ENCODE results near the gene PDE9A.
"Not testable (repeated sequence)": the region's sequence is repeated elsewhere in the genome, so short reads cannot be mapped to it uniquely, and the experiment has no call there.

PDE9A gene

DNA sequence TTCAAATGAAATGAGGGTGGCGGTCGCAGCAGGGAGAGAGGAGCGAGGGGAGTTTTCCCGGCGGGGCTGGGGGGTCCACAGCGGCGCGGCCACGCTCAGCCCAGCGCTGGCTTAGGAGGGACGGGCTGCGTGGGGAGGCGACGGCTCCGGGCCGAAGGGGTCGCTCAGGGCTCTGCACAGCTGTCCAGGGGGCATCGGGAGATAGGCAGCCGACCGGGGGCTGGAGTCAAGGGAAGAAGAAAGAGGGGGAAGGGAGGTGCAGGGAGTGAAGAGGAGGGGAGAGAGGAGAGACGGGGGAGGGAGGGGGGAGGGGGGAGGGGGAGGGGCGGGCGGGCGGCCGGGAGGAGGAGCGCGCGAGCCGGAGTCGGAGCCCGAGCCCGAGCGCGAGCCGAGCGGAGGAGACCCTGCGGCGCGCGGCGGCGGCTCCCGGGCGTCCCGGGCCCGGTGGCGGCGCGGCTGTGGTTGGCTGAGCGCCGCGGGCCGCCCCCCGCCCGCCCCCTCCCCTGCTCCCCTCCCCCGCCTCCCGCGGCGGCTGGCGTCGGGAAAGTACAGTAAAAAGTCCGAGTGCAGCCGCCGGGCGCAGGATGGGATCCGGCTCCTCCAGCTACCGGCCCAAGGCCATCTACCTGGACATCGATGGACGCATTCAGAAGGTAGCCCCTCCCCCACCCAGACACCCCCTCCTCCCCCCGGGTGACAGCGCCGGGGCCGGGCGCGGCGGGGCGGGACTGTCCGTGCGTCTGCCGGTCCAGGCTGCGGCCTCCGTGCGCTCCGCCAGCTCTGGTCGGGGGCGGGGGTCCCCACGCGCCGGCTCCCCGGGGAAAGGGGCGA, at the start of gene PDE9A:
TSS of gene PDE9A (plus strand) at position 391 of the 831 bp plus-strand sequence. CDS start at position 585, 194 bp downstream.
- peak; percentile 65 for DNase-seq (ENCODE audit: low spot score)

- no peak for DNase-seq (ENCODE audit: low spot score)
These were observed 46.3 kb upstream of the PDE9A start for GRCh38 chr21:42607102-42607501.

DNA sequence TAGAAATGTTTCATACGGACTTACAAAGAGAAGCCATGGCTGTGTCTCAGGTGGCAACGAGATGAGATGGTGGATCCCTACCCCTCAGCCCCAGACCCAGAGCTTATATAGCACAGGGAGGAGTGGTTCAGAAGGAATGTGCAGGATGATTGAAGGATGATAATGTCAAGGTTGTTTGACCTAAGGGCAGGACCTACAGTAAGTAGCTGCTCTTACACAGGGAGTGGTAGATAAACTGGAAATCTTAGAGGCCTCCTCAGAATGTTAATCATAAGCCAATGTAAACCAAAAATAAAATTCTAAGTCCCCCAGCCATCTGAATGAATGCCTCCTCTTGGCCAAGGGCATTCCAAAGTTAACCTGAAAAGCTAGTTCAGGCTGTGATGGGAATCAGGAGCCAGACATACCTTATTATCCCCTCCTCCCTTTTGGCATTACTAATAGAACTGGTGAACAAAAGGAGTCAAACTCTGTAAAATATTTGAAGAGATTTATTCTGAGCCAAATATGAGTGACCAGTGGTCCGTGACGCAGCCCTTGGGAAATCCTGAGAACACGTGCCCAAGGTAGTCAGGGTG, 45.8 kb upstream of the PDE9A start:
- no peak for DNase-seq (ENCODE audit: low spot score)

DNA sequence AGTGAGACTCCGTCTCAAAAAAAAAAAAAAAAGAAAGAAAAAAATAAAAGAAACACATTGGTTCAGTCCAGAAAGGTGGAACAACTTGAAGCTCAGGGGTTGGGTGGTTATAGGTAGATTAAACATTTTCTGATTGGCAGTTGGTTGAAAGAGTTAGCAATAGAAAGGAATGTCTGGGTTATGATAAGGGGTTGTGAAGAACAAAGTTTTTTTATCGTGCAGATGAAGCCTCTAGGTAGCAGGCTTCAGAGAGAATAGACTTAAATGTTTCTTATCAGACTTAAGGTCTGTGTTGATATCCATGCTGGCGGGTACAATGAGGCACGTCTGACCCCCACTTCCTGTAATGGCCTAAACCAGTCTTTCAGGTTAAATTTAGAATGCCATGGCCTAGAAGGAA, 45.0 kb upstream of the PDE9A start:
- no peak for DNase-seq (ENCODE audit: low spot score)

DNA sequence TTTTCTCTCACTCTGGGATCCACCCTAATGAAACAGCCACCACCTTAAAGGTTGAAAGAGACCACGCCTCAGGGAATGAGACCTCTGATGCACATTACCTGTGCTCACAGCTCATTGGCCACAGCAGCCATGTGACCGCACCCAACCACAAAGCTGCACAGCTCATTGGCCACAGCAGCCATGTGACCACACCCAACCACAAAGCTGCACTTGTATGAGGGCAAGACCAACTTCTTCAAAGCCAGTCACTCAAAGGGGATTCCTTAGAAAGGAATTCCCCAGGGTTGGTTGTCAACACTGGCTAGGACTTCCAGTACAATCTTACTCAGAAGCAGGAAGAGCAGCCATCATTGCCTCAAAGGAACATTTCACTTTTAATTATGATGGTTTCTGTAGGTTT, 43.6 kb upstream of the PDE9A start:
- DNase-seq (ENCODE audit: low spot score), result no peak

DNA sequence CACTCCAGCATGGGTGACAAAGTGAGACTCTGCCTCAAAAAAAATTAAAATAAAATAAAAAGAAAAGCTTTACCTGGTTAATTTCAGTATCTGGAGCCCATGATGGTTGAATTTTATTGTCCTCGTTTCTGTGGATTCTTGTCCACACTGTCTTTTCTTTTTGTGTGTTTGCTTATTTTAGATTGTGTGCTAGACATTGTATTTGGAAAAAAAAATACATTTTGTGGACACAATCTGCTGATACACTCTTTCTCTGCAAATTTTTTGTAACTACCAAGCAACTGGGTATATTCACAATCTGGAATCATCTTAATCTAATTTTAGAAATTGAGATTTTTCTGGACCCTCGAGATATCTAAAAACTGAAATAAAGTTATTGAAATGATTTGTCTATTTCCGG, 41.6 kb upstream of the PDE9A start:
- no peak for DNase-seq (ENCODE audit: low spot score)

- DNase-seq (ENCODE audit: low spot score), result no peak
These were observed 41.0 kb upstream of the PDE9A start for GRCh38 chr21:42612390-42612789.

GRCh38 chr21:42613756-42614155, 39.7 kb upstream of the PDE9A start:
- DNase-seq (ENCODE audit: low spot score), result no peak

DNA sequence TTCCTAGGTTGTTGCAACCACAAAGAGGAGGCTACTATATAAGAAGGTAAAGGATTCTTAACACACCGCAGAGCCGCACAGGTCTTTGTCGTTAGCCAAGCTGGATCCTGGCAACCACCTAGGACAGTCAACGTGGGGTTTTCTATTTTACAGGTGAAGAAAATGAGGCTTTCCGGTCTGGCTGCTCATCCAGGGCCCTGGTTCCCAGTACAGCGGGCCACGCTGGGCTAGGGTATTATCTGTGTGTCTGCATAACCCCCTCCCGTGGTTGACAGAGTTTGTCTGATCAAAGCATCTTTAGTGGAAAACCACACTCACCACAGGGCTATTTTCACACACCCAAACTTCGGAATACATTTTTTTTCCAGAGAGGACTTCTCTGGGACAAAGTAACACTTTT, 39.0 kb upstream of the PDE9A start:
- DNase-seq (ENCODE audit: low spot score), result no peak

DNA sequence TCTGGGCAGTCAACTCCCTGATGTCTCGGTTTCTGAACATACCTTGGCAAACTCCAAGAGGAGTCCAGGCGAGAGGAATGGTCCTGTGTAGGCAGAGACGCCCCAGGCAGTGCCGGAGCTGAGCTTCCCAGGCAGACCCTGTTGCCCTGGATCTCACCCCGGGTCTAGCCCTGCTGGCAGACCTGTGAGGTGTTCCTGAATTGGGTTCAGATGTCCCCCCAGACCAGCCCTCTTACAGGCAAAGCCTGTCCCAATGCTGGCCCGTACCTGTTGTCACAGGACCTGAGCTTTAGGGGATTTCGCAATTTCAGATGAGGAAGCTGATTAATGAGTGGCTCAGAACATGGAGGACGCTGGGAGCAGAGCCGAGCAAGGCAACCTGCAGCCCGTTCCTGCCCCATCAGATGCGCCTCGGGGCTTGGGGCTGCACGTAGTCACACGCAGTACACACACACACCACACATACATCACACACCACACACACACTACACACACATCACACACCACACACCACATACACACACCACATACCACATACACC, 38.5 kb upstream of the PDE9A start:
- no peak for DNase-seq (ENCODE audit: low spot score)

DNA sequence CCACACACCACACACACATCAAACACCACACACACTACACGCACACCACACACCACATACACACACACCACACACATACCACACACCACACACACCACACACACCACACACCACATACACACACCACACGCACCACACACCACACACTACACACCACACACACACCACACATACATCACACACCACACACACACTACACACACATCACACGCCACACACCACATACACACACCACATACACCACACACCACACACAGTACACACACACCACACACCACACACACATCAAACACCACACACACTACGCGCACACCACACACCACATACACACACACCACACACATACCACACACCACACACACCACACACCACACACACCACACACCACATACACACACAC, 38.0 kb upstream of the PDE9A start:
- DNase-seq (ENCODE audit: low spot score), result not testable (repeated sequence)

DNA sequence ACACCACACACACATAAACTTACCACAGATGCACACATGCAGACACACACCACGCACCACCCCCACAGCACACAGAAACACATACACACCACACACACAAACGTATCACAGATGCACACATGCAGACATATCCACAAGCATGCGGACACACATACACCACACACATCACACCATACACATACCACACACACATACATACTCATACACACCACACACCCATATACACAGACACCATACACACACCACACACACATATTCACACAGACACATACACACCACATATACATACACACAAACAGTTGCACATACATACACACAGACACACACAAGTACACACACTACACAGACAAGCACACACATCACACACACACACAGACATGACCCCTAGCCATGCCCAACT, 37.5 kb upstream of the PDE9A start:
- no peak for DNase-seq (ENCODE audit: low spot score)

DNA sequence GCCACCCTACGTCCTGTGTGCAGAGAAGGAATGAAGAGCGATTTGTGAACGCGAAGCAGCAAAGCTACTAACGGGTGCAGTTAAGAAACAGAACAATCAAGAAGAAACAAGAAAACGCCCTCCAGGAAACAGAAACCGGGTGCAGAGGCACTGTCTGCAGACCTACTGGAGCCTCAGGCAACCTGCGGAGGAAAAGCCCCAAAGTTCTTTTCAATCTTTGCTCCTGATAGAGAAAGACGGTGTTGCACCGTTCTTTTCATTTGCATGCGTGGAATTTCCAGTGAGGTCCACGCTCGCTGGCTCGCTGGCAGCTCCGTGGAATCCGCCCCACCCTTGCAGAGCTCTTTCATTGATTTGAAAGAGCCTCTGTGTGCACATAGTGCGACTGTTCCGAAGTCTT, 37.0 kb upstream of the PDE9A start:
- DNase-seq (ENCODE audit: low spot score), result no peak

DNA sequence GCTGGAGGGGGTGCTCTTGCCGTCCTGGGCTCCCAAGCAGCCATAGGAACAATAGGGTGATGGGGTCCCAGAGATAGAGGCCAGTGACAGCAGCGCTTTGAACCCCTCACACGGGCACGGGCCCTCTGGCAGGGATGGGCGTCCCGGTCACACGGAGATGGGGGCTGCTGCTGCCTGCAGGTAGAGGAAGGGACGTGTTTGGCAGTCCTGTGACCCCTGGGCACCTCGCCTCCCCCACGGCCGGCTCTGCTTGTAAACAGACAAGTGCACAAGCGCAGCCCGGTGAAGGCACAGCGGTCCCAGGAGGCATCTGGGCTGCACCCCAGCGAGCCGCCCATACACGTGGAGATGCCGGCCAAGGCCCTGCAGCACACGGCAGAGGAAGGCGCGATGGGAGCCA, 36.5 kb upstream of the PDE9A start:
- DNase-seq (ENCODE audit: low spot score), result no peak

- DNase-seq (ENCODE audit: low spot score), result no peak
These were observed 35.9 kb upstream of the PDE9A start for GRCh38 chr21:42617486-42617885.

GRCh38 chr21:42618707-42619102, 34.7 kb upstream of the PDE9A start:
- DNase-seq (ENCODE audit: low spot score), result no peak

DNA sequence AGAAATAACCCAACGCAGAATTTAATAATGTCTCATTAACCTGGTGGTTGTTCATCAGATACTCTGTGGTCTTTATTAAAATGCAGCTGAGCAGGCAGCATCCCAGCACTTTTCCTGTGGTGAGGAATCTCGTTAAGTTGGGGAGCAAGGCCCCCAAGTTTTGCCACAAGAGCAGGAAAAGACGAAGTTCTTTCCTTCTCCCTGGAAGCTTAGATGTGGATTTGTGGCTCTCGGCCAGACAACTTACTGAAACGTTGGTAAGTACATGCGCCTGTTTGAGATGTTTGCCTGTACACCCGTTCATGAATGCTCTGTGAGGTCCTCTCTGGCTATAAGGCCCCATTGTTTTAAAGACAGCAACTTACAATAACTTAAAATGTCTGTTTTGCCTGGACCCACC, 34.3 kb upstream of the PDE9A start:
- no peak for DNase-seq (ENCODE audit: low spot score)

GRCh38 chr21:42619841-42620240, 33.6 kb upstream of the PDE9A start:
- DNase-seq (ENCODE audit: low spot score), result no peak

DNA sequence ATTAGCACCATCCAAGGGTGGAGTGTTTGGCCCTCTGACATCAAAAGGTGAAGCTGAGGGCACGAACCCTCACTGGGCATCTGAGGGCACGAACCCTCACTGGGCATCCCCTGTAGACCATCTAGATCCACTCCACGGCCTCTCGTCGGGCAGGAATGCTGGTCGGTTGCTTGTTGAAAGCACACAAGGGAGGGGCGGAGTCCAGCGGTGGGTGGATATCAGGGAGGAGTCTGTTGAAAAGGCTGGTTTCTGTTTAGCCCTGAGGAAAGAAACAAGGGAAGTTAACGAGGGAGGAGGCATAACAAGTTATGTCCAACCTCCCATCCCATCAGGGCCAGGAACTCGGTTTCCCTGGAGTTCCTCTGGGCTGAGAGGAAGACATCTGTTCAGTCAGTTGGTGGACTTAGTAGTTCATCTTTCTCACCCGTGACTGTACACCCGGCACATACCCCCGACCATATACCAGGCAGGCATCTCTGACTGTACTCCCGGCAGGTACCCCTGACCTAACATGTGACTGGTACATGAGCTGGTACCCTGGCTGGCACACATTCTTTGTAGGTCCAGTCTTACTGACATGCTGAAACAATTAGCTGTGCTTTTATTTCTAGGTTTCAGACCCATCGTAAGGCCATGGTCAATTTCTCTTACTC, 32.1 kb upstream of the PDE9A start:
- DNase-seq (ENCODE audit: low spot score), result no peak

DNA sequence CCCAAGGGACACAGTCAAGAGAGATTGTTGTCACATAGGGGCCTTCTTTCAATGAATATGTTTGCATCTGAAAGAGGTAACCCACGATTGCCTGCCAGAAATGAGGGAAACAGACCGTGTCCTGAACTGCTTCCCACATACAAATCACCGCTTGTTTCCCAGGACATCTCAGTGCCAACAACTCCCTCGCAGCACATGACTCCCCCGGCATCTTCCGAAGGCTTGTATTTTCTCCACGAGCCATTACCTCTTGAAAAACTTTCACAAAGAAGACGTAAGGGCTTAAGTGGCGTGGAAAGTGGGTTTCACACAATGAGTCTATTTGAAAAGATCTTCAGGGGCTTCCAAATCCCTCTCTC, 31.6 kb upstream of the PDE9A start:
- DNase-seq (ENCODE audit: low spot score), result no peak

DNA sequence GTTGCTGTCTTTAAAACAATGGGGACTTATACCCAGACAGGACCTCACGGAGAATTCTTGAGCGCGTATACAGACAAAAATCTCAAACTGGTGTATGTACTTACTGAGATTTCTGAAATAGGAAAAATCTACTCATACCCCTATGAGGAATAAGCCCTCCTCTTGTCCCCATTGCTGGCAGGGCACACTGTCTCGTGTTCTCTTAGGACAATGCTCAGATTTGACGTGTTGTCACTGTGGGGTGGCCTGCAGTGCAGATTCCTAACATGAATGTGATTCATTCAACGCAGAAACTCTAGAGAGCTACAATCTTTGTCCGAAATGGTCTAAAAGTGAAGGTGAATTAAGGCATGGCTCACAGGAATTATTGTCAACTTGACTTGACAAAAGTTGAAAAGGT, 31.1 kb upstream of the PDE9A start:
- DNase-seq (ENCODE audit: low spot score), result no peak

GRCh38 chr21:42623694-42624093, 29.7 kb upstream of the PDE9A start:
- no peak for DNase-seq (ENCODE audit: low spot score)

- DNase-seq (ENCODE audit: low spot score), result no peak
These were observed 29.2 kb upstream of the PDE9A start for GRCh38 chr21:42624095-42624790.

Data from germinal center (tissue), 1 donor.